SIG-M5 treated with dmso at 0.1 percent for 504 hours (cell line): ENCODE results near the gene SLC26A4.

Experiments
- DNase-seq: peaks from one replicate; lab custom pipeline; 2025; ENCODE audit not compliant: unreplicated experiment; lab: John Stamatoyannopoulos, UW

The SLC26A4 gene

DNA sequence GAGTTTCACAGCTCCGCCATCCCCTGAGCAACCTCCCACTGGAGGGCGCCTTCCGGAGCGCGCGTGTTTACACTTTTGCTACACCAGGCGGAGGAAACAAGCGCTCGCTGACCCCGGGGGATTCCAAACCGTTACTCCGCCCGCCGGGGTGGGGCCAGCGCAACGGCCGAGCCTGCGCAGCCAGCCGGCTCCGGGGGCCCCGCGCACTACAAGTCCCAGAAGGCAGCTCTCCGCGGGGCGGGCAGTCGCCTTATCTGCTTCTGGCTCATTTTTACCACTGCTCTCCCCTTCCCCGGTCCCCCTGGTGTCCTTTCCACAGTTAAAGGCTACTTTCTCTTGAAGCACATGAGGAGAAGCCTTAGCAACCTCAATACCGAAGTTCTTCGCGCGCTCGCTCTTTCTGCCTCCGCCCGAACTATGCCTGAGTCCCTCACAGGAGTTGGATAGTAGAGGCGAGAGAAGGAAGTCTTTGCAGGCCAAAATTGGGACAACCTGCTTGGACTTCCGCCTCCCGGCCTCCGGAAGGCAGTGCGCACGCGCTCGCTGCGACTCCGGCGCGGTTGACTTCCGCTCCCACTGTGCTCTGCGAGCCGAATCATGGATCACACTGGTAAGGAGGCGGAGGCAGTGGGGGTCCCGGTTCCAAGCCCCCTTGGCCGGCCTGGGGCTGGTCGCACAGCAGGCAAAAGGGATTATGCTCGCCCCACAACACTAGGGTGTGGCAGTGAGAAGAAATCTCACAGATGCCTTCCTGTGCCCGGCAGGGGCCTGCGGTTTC is 83.1 kb downstream of the SLC26A4 start, which contains the start of gene CBLL1:
CBLL1 (plus strand) TSS at position 576 of the 778 bp plus-strand sequence; CDS start at position 598, 22 bp downstream.
- DNase-seq: peak; percentile 94

- DNase-seq: peak; percentile 63
Observed at GRCh38 chr7:107744345-107744750, 83.7 kb downstream of the SLC26A4 start.

GRCh38 chr7:107746006-107746405 is 85.4 kb downstream of the SLC26A4 start:
- no peak for DNase-seq

- DNase-seq: no peak
Observed at GRCh38 chr7:107751113-107751512, 90.5 kb downstream of the SLC26A4 start.

DNA sequence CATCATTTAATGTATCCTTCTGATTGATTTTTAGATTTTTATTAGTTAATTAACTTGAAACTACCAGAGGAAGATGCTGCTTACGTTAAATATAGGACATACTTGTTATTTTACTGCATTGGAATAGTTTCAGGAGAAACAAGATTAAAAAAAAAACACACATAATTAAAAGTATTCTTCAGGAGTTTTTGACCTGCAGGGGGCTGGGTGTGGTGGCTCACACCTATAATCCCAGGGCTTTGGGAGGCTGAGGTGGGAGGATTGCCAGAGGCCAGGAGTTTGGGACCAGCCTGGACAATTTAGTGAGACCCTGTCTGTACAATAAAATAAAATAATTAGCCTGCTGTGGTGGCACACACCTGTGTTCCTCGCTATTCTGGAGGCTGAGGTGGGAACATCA is 94.0 kb downstream of the SLC26A4 start:
- DNase-seq: no peak

GRCh38 chr7:107758667-107759066 is 98.0 kb downstream of the SLC26A4 start:
- DNase-seq: no peak

- no peak for DNase-seq
Observed at GRCh38 chr7:107767391-107767790, 106.8 kb downstream of the SLC26A4 start.
